K562 (cell line): ENCODE data around the gene HDAC7. TPM values are rescaled to one million over a fixed set of nuclear protein-coding genes. Genes with fewer than 3 reads are reported as not detected.
A peak's percentile ranks its signal among the peaks of the same experiment; 100 is the strongest.

ENCODE experiments used
- AFF1 ChIP-seq, 2 experiments: fragments of 450-650 bp; IDR thresholded peaks; 2 replicates each; pipeline ENCODE4 v1.6.1; 2018; ENCODE audit warnings: mild to moderate bottlenecking in 2 of 2, low read depth in 1 of 2; ENCODE audit not compliant: partially characterized antibody in 2 of 2
- ATF1 ChIP-seq, 2 experiments: fragments of 450-650 bp in 1 of 2; IDR thresholded peaks; 2 replicates each; pipeline ENCODE4 v1.6.1; 2016; ENCODE audit warnings: missing compliant biosample characterization in 1 of 2, missing genetic modification characterization in 1 of 2
- MAX ChIP-seq: sonication (generic); formaldehyde crosslinking; IDR thresholded peaks from 2 replicates; pipeline ENCODE4 v1.9.0; 2022; ENCODE audit warnings: mild to moderate bottlenecking, missing genetic modification reagents
- MYNN ChIP-seq, 2 experiments: sonication (generic); formaldehyde crosslinking in 1 of 2; IDR thresholded peaks; 2 replicates each; pipeline versions ENCODE4 v1.5.0 to v1.6.1; 2016 to 2020; ENCODE audit warnings: antibody characterized with exemption in 1 of 2, missing genetic modification reagents in 1 of 2
- NFIC ChIP-seq: fragments of 450-650 bp; IDR thresholded peaks from 2 replicates; pipeline ENCODE4 v1.6.1; 2017; ENCODE audit warnings: mild to moderate bottlenecking, inconsistent platforms
- NFRKB ChIP-seq: fragments of 450-650 bp; IDR thresholded peaks from 2 replicates; pipeline ENCODE4 v1.6.1; 2016; ENCODE audit warnings: low read depth
- NFYB ChIP-seq: IDR thresholded peaks from 2 replicates; pipeline ENCODE4 v1.6.1; 2011; ENCODE audit warnings: mild to moderate bottlenecking, moderate library complexity; ENCODE audit not compliant: insufficient read length; ENCODE audit errors: extremely low read depth
- NONO ChIP-seq, 2 experiments: fragments of 200-400 bp in 1 of 2; fragments of 450-650 bp in 1 of 2; formaldehyde crosslinking in 1 of 2; IDR thresholded peaks; 2 replicates each; pipeline ENCODE4 v1.6.1; 2017; ENCODE audit warnings: low read depth in 2 of 2, mild to moderate bottlenecking in 2 of 2, moderate library complexity in 2 of 2, low read length in 1 of 2
- NR2C1 ChIP-seq, 2 experiments: fragments of 450-650 bp; IDR thresholded peaks; 2 replicates each; pipeline ENCODE4 v1.6.1; 2017; ENCODE audit warnings: mild to moderate bottlenecking in 2 of 2, antibody characterized with exemption in 1 of 2, inconsistent platforms in 1 of 2, missing compliant biosample characterization in 1 of 2, missing genetic modification characterization in 1 of 2
- PHB2 ChIP-seq: fragments of 450-650 bp; IDR thresholded peaks from 2 replicates; pipeline ENCODE4 v1.6.1; 2017; ENCODE audit warnings: low read depth
- POLR2B ChIP-seq: fragments of 450-650 bp; IDR thresholded peaks from 2 replicates; pipeline ENCODE4 v1.6.1; 2018; ENCODE audit warnings: low read depth; ENCODE audit not compliant: partially characterized antibody
- RNF2 ChIP-seq: sonication (generic); IDR thresholded peaks from 2 replicates; pipeline ENCODE4 v1.6.1; 2016
- SFPQ ChIP-seq: fragments of 200-400 bp; formaldehyde crosslinking; IDR thresholded peaks from 2 replicates; pipeline ENCODE4 v1.6.1; 2017; ENCODE audit warnings: mild to moderate bottlenecking, low read depth, low read length, moderate library complexity
- TAF15 ChIP-seq: fragments of 200-400 bp; formaldehyde crosslinking; IDR thresholded peaks from 2 replicates; pipeline ENCODE4 v1.6.1; 2017; ENCODE audit warnings: mild to moderate bottlenecking, low read depth, low read length, moderate library complexity
- TEAD1 ChIP-seq, 2 experiments: fragments of 450-650 bp in 1 of 2; sonication (generic) in 1 of 2; formaldehyde crosslinking; IDR thresholded peaks; 2 replicates each; pipeline versions ENCODE4 v1.4.0 to v1.8.0; 2020 to 2022; ENCODE audit warnings: mild to moderate bottlenecking in 2 of 2, missing genetic modification reagents in 1 of 2
- U2AF2 ChIP-seq: fragments of 200-400 bp; formaldehyde crosslinking; optimal IDR thresholded peaks from 2 replicates; pipeline ENCODE3; 2017; ENCODE audit warnings: low read depth, mild to moderate bottlenecking, low read length
- ZNF583 ChIP-seq: fragments of 250-450 bp; sonication (Bioruptor Pico); IDR thresholded peaks from 2 replicates; pipeline ENCODE4 v1.4.0; 2020
- ZNF778 ChIP-seq: fragments of 450-650 bp; formaldehyde crosslinking; IDR thresholded peaks from 2 replicates; pipeline ENCODE4 v1.4.0; 2020; ENCODE audit warnings: mild to moderate bottlenecking, moderate library complexity
- polyA plus RNA-seq, 8 experiments: library from polyadenylated mRNA; depleted of rRNA in 4 of 8; stranded (reverse) in 5 of 8; unstranded in 3 of 8; fragments of >200 nt; fragmentation: Nextera tagmentation in 2 of 8; fragmentation: Illumina TruSeq in 1 of 8; extraction: Ambion mirVana in 2 of 8; extraction: Trizol in 1 of 8; gene quantifications; 2 replicates each; pipeline versions ENCODE4 v1.2.1 to v1.2.3, GENCODE V29; 2011 to 2014; ENCODE audit warnings: inconsistent platforms in 1 of 8, missing spikeins in 1 of 8
- total RNA-seq, 7 experiments: library from RNA; depleted of rRNA in 6 of 7; stranded (reverse); fragments of >200 nt in 6 of 7; fragmentation: Illumina TruSeq in 2 of 7; extraction: Trizol in 2 of 7; gene quantifications; 2 replicates each; pipeline versions ENCODE4 v1.2.1 to v1.2.3, GENCODE V29; 2011 to 2021; ENCODE audit warnings: low replicate concordance in 1 of 7

The HDAC7 gene
- total and polyA plus RNA-seq, 9 of the 15 experiments (the other 6 are each of a cell fraction or from before 2014, with no cell fraction given), result 2.5 to 129 (median 31.1) TPM

- TF ChIP-seq TAF15, result no peak
- peak; percentile 65; the same call in 1 of the 2 replicates for TF ChIP-seq NFRKB
- peak; percentile 42 to 87 for TF ChIP-seq AFF1 (IDR thresholded peaks at IDR 0.05; ENCODE audit: low read depth in 1 of 2, partially characterized antibody in 2 of 2)
- 0 out of 2 replicates have a peak, but pooled peaks have one; percentile 55 for TF ChIP-seq NR2C1 (IDR thresholded peaks at IDR 0.05)
- TF ChIP-seq NR2C1 (tag; IDR thresholded peaks at IDR 0.05), result peak; percentile 73
- TF ChIP-seq NFIC, result peak; percentile 79
- no peak for TF ChIP-seq ATF1 (CRISPR knock-in tag; IDR thresholded peaks at IDR 0.05)
- peak; percentile 69 for TF ChIP-seq ATF1 (tag; IDR thresholded peaks at IDR 0.05)
- no peak for TF ChIP-seq ZNF778 (CRISPR knock-in tag)
- no peak for TF ChIP-seq U2AF2
- no peak for TF ChIP-seq TEAD1 (CRISPR knock-in tag; IDR thresholded peaks at IDR 0.05)
- TF ChIP-seq RNF2, result peak; percentile 49; the same call in 1 of the 2 replicates
- TF ChIP-seq SFPQ, result no peak
- no peak for TF ChIP-seq MYNN (IDR thresholded peaks at IDR 0.05)
- TF ChIP-seq MYNN (CRISPR knock-in tag; IDR thresholded peaks at IDR 0.05), result no peak
- no peak for TF ChIP-seq PHB2
- TF ChIP-seq ZNF583 (CRISPR knock-in tag), result no peak
- TF ChIP-seq MAX (CRISPR knock-in tag), result peak; percentile 34; the same call in 1 of the 2 replicates
- TF ChIP-seq NONO (IDR thresholded peaks at IDR 0.05; ENCODE audit: low read depth in 2 of 2, low read length in 1 of 2), result no peak
- no peak for TF ChIP-seq NFYB
- peak; percentile 18 for TF ChIP-seq POLR2B
Measured at GRCh38 chr12:47828976-47829482, 9.3 kb upstream of the HDAC7 start (continued).
